Right forelimb (tissue), 1 donor: ENCODE data around the gene TJP1.
"Not testable (repeated sequence)": the region's sequence is repeated elsewhere in the genome, so short reads cannot be mapped to it uniquely, and the experiment has no call there.

Source experiments
- DNase-seq: peaks from one replicate; pipeline ENCODE4 v3.0.0-alpha.2; 2018

Gene TJP1

GRCh38 chr15:29750754-29751153, 71.5 kb downstream of the TJP1 start:
- no peak for DNase-seq

- no peak for DNase-seq
These were observed 72.7 kb downstream of the TJP1 start for GRCh38 chr15:29749365-29750086.

- no peak for DNase-seq
These were observed 74.3 kb downstream of the TJP1 start for GRCh38 chr15:29747837-29748417.

- DNase-seq, result no peak
These were observed 78.8 kb downstream of the TJP1 start for GRCh38 chr15:29743475-29743874.

GRCh38 chr15:29740692-29741311, 81.5 kb downstream of the TJP1 start:
- no peak for DNase-seq

- no peak for DNase-seq
These were observed 85.6 kb downstream of the TJP1 start for GRCh38 chr15:29736744-29737020.

- DNase-seq, result no peak
These were observed 86.1 kb downstream of the TJP1 start for GRCh38 chr15:29736012-29736743.

GRCh38 chr15:29734917-29735572, 87.2 kb downstream of the TJP1 start:
- no peak for DNase-seq

- DNase-seq, result no peak
These were observed 90.4 kb downstream of the TJP1 start for GRCh38 chr15:29731865-29732264.

GRCh38 chr15:29730471-29730870, 91.8 kb downstream of the TJP1 start:
- not testable (repeated sequence) for DNase-seq

GRCh38 chr15:29728418-29728817, 93.8 kb downstream of the TJP1 start:
- no peak for DNase-seq

GRCh38 chr15:29727871-29728270, 94.4 kb downstream of the TJP1 start:
- DNase-seq, result no peak

- DNase-seq, result no peak
These were observed 95.7 kb downstream of the TJP1 start for GRCh38 chr15:29726553-29726952.

- no peak for DNase-seq
These were observed 98.2 kb downstream of the TJP1 start for GRCh38 chr15:29724026-29724425.

- DNase-seq, result no peak
These were observed 108.5 kb downstream of the TJP1 start for GRCh38 chr15:29713784-29714183.

- DNase-seq, result no peak
These were observed 110.0 kb downstream of the TJP1 start for GRCh38 chr15:29712149-29712885.

GRCh38 chr15:29711531-29711930, 110.7 kb downstream of the TJP1 start:
- DNase-seq, result no peak

- DNase-seq, result no peak
These were observed 113.7 kb downstream of the TJP1 start for GRCh38 chr15:29708519-29708918.

- DNase-seq, result no peak
These were observed 117.2 kb downstream of the TJP1 start for GRCh38 chr15:29704950-29705597.

- DNase-seq, result no peak
These were observed 121.1 kb downstream of the TJP1 start for GRCh38 chr15:29701151-29701550.

GRCh38 chr15:29700296-29700695, 122.0 kb downstream of the TJP1 start:
- DNase-seq, result no peak

GRCh38 chr15:29699791-29700190, 122.5 kb downstream of the TJP1 start:
- DNase-seq, result no peak
